Measurements from ENCODE around the gene STIL.
"Not testable (repeated sequence)": the region's sequence is repeated elsewhere in the genome, so short reads cannot be mapped to it uniquely, and the experiment has no call there.

Gene STIL

GRCh38 chr1:47317841-47318240 is 3.9 kb upstream of the STIL start:
- no peak for DNase-seq

- no peak for DNase-seq
These were observed 4.5 kb downstream of the STIL start for GRCh38 chr1:47309427-47309826.

GRCh38 chr1:47302472-47302871 is 11.5 kb downstream of the STIL start:
- DNase-seq: no peak

- no peak for DNase-seq
These were observed 15.8 kb downstream of the STIL start for GRCh38 chr1:47298025-47298699.

GRCh38 chr1:47295579-47295978 is 18.4 kb downstream of the STIL start:
- DNase-seq: no peak

- DNase-seq: not testable (repeated sequence)
These were observed 19.1 kb downstream of the STIL start for GRCh38 chr1:47294863-47295262.

GRCh38 chr1:47288116-47288515 is 25.8 kb downstream of the STIL start:
- not testable (repeated sequence) for DNase-seq

- DNase-seq: no peak
These were observed 33.8 kb downstream of the STIL start for GRCh38 chr1:47280142-47280541.

GRCh38 chr1:47276850-47277249 is 37.1 kb downstream of the STIL start:
- DNase-seq: no peak

GRCh38 chr1:47275811-47276210 is 38.1 kb downstream of the STIL start:
- not testable (repeated sequence) for DNase-seq

- DNase-seq: not testable (repeated sequence)
These were observed 48.4 kb downstream of the STIL start for GRCh38 chr1:47265529-47265928.

- DNase-seq: no peak
These were observed 51.0 kb downstream of the STIL start for GRCh38 chr1:47262787-47263413.

GRCh38 chr1:47257224-47257623 is 56.7 kb downstream of the STIL start:
- no peak for DNase-seq

GRCh38 chr1:47252795-47253194 is 61.2 kb downstream of the STIL start:
- no peak for DNase-seq

GRCh38 chr1:47252369-47252768 is 61.6 kb downstream of the STIL start:
- DNase-seq: no peak

- DNase-seq: no peak
These were observed 64.2 kb downstream of the STIL start for GRCh38 chr1:47249755-47250154.

- DNase-seq: no peak
These were observed 69.5 kb downstream of the STIL start for GRCh38 chr1:47244339-47244862.

- DNase-seq: no peak
These were observed 70.0 kb downstream of the STIL start for GRCh38 chr1:47243910-47244309.

- no peak for DNase-seq
These were observed 72.5 kb downstream of the STIL start for GRCh38 chr1:47241114-47242113.

GRCh38 chr1:47238935-47239592 is 74.9 kb downstream of the STIL start:
- no peak for DNase-seq

GRCh38 chr1:47235806-47236205 is 78.1 kb downstream of the STIL start:
- no peak for DNase-seq

GRCh38 chr1:47235241-47235681 is 78.7 kb downstream of the STIL start:
- DNase-seq: peak; percentile 51

GRCh38 chr1:47233186-47233585 is 80.8 kb downstream of the STIL start:
- DNase-seq: no peak

Data from right forelimb (tissue), 1 donor.